Umbilical cord (tissue), 2 donors: ENCODE results near the gene HSBP1. TPM values are rescaled to one million over a fixed set of nuclear protein-coding genes. Genes with fewer than 3 reads are reported as not detected.

ENCODE experiments used
- DNase-seq: peaks from one replicate; pipeline ENCODE4 v3.0.0-alpha.2; 2015; ENCODE audit warnings: low spot score
- total RNA-seq: library from RNA; depleted of rRNA; stranded (reverse); fragments of >200 nt; gene quantifications from one replicate; pipeline ENCODE4 v1.2.3, GENCODE V29; 2014; ENCODE audit warnings: low replicate concordance; ENCODE audit not compliant: insufficient read depth

The HSBP1 gene
- total RNA-seq, 1 donor from 2014 or later: 13.5 TPM

DNA sequence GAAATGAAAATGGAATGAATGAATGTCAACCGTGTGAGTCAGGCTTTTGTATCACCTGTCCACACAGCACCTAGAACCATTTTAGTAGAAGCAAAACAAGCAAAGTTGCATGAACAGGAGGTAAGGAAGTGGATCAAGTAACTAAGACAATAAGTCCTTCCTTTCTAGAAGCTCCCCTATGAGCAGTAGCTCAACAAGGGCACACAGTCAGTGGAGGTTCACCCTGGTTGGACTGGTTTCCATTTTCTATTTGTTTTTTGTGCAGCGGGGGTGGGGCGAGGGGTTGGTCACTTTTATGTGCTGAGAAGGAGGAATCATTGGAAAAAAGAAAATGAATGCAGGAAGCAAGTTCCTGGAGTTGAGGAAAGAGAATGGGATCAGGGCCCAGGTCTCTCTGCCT, 4.0 kb upstream of the HSBP1 start:
- DNase-seq: no peak

- DNase-seq: no peak
Measured at GRCh38 chr16:83804366-83804765, 3.4 kb upstream of the HSBP1 start.

- no peak for DNase-seq
Measured at GRCh38 chr16:83806036-83806435, 1.7 kb upstream of the HSBP1 start.

- no peak for DNase-seq
Measured at GRCh38 chr16:83806731-83807130, 1.0 kb upstream of the HSBP1 start.

DNA sequence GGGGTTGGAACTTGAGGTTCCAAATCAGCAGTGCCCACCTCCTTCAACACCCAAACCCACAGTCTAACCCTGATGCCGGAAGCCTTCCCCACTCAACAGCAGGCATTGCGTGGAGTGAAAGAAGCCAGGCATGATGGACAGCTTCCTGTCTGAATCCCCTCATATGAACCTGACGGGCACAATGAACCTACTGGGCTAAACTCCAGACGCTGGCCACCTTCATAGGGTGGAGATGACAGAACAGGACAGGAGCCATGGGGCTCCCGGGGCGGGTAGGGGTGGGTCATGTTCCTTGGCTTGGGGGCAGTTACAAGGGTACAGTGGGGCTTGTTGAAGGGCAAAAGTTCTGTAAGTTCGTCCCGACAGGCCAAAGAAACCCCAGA, 460 bp upstream of the HSBP1 start:
- no peak for DNase-seq

DNA sequence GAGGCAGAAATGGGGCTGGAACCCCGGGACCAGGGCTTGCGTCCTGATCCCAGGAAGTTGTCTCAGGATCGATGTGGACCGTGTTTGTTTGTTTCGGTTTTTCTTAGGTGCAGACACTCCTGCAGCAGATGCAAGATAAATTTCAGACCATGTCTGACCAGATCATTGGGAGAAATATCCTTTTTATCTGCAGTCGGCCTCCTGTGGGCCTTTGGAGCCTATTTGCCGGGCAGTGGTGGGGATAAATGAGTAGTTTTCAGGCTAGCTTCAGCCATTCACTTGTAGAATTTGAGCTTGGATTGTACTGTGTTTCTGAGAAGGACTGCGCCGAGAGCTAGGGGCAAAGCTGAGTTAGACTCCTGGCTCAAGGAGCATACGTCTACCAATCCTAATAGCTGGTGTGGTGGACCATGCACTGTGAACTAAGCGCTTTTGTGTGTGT, 816 bp downstream of the HSBP1 start:
- no peak for DNase-seq

DNA sequence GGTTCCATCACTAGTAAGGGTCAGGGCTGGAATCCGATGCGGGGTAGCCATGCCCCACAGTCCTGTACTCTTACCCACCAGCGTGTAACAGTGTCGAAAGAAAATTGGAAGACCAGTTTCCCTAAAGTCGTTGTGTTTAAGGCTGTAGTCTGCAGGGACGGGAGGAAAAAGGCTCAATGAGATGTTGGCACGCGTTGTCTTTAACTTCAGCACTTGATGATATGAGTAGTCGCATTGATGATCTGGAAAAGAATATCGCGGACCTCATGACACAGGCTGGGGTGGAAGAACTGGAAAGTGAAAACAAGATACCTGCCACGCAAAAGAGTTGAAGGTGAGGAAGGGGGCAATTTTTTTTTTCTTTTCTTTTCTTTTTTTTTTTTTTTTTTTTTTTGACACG, 1.3 kb downstream of the HSBP1 start:
- DNase-seq: no peak

GRCh38 chr16:83810901-83811300, 3.1 kb downstream of the HSBP1 start:
- no peak for DNase-seq

DNA sequence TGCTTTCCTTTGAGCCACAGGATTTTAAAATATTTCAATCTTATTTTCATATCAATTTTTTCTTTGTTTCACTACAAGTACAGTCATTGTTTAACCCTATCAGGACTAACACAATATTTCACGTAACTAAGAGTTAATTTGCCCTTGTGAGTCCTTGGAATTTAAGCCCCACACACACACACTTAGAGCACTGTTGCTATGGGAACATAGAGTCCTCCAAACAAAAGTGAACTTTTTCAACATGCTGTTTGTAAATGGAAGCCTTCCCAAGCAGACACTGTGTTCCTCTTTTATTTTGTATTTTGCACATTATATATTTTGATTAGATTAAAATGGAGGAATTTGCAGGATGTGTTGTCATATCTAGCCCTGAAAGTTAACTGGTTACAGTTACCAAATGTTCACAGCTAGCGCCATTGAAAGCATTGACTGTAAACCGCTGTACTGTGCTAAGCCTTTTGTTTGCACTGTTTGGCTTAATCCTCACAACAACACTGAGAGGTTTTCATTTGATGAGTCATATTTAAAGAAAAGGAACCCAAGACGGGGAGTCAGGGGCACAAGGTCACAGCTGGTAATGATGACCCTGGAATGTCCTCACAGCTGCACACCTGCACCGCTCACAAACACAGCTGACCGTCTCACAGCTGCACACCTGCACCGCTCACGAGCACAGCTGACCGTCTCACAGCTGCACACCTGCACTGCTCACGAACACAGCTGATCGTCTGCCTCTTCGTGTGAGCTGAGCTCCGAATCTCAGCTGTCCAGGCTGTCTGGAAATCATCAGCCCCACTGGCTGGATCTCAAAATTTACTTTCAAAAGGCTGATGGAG, 6.3 kb downstream of the HSBP1 start:
- no peak for DNase-seq

- no peak for DNase-seq
Measured at GRCh38 chr16:83814659-83814985, 6.8 kb downstream of the HSBP1 start.

GRCh38 chr16:83817022-83817421, 9.2 kb downstream of the HSBP1 start:
- DNase-seq: no peak

- DNase-seq: no peak
Measured at GRCh38 chr16:83818276-83818675, 10.5 kb downstream of the HSBP1 start.

DNA sequence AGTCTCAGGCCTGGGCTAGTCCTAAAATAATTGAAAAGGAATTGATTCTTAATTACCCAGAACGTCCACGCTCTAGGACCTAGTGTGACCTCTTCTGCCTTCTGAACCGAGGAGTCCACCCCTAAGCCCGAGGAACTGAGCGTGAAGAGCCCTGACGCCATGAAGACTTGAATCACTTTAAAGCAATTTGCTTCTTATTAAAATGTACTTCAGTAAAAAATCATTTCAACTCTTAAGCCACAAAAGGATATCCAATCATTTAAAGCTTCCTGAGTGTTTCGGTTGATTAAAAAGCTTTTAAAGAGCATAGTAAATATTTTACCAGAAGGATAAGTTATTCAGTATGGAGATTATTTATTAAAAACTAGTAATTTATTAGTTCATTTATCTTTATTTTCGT, 11.6 kb downstream of the HSBP1 start:
- no peak for DNase-seq

GRCh38 chr16:83826146-83826913, 18.6 kb downstream of the HSBP1 start:
- DNase-seq: peak; percentile 70

DNA sequence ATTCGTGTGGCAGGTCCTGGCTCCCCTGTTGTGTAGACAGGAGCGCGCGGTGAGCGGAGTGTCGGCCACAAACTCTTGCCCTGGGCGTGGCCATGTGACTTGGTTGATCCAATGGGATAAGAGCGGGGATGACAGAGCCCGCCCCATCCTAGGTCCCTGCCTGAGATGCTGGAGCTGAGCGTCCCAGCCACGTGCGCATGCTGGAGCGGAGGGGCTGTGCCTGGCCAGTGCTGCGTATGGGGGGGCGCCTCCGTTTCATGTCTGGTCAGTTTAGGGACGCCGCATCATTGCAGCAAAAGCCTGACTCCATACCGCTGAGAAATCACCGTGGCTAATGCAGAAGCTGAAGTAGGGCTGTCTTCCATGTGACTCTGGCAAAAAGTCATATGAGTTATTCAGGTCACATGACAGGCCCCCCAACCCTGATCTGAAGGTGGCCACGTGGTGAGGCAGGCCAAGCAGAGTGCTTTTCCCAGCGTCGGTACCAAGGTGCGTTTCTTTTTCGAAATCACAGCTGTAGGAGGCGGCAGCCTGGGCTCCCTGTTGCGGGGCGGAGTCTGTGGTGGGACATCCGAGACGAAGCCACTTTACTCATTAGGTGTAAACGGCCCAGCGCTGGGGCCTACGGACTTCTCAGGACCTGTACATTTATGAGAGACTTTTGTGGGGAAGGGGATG, 22.5 kb downstream of the HSBP1 start:
- DNase-seq: no peak

DNA sequence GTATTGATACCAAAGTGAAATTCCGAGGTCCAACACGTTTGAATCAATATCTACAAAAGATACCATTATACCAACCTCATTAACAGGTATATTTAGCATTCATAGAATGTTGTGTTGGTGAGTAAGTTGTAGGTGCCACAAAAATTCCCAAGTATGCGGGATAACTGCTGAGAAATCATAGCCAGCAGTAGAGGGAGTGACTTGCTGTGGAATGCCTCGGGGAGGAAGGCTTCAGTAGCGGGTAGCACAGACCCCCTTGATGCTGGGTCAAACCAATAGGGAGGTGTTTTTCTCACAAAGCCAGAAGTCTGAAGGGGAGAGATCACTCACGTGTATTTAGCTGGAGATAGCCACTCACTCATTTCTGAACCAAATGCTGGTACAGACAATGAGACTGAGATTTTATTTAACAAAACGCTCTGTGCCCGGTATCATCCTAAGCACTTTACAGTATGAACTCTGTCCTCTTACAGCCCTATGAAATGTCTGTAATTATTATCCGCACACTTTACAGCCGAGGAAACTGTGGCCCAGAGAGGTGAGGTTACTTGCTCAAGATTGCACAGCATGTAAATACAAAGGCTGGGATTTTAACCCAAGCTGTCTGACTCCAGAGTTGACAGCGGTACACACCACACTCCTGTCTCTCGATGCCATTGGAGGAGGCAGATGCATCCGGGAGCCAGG, 23.1 kb downstream of the HSBP1 start:
- no peak for DNase-seq

DNA sequence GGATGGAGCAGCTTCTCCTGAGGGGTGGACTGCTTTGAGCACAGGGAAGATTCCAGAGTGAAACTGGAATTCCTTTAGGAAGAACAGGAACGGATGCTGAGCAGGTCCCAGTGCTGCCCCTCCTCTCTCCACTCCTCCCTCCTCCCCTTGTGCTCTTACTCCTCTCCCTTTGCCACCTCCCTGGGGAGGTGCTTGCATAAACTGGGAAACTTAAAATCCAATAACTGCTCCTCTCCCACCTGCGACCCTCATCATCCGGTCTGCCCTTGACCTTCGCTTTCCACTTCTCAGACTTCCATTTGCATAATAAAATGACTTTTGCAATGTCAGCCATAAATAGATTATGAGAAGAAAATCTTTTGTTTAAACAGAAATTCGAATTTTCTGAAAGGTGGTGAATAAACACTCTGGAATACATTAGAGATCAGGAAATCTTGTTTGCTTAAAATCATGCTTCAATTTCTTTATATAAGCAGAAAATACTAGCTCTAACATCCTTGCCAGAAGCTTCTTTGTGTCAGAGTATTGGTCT, 23.7 kb downstream of the HSBP1 start:
- DNase-seq: no peak

- no peak for DNase-seq
Measured at GRCh38 chr16:83833921-83834320, 26.1 kb downstream of the HSBP1 start.

GRCh38 chr16:83835586-83836566, 28.1 kb downstream of the HSBP1 start:
- no peak for DNase-seq

GRCh38 chr16:83837566-83837965, 29.8 kb downstream of the HSBP1 start:
- DNase-seq: no peak
